ENCODE data around the gene CADM4.

- TF ChIP-seq, protein P1, sequence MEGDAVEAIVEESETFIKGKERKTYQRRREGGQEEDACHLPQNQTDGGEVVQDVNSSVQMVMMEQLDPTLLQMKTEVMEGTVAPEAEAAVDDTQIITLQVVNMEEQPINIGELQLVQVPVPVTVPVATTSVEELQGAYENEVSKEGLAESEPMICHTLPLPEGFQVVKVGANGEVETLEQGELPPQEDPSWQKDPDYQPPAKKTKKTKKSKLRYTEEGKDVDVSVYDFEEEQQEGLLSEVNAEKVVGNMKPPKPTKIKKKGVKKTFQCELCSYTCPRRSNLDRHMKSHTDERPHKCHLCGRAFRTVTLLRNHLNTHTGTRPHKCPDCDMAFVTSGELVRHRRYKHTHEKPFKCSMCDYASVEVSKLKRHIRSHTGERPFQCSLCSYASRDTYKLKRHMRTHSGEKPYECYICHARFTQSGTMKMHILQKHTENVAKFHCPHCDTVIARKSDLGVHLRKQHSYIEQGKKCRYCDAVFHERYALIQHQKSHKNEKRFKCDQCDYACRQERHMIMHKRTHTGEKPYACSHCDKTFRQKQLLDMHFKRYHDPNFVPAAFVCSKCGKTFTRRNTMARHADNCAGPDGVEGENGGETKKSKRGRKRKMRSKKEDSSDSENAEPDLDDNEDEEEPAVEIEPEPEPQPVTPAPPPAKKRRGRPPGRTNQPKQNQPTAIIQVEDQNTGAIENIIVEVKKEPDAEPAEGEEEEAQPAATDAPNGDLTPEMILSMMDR (IDR thresholded peaks at IDR 0.05), result no peak
- TF ChIP-seq EZH2phosphoT487 (IDR thresholded peaks at IDR 0.05), result no peak
Observed at GRCh38 chr19:43618921-43619261, 20.8 kb downstream of the CADM4 start.

Measured in neural progenitor cell (in vitro differentiated cells).